ENCODE data around the gene FOXJ1.

The FOXJ1 gene

DNA sequence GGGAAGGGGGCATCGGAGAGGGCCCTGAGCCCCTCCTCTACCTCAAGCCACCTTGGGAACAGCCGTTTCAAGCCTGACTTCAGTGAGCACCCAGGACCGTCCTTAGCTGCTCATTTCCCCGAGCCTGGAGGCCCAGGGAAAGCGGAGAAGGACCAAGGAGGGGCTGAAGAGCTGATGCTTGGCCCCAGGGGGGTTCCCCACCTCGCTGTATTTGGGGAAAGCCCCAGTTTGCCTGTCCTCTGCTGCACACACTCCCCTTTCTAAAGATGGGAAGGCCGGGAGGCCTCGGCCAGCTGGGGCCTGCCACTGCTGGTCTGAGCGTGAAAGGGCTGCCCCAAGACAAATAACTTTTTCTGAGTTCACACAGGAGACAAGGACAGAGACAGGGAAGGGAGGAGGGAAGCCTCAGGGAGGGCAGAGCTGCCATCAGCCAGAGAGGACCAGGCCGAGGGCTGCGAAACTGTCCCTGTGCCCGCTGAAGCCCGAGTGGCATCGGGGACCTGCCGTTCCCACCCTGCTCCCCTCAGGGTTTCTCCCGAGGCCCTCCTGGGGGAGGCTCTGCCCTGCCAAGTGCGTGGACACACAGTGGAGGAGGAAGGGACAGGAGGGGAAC is 50.4 kb downstream of the FOXJ1 start:
- no peak for DNase-seq

DNA sequence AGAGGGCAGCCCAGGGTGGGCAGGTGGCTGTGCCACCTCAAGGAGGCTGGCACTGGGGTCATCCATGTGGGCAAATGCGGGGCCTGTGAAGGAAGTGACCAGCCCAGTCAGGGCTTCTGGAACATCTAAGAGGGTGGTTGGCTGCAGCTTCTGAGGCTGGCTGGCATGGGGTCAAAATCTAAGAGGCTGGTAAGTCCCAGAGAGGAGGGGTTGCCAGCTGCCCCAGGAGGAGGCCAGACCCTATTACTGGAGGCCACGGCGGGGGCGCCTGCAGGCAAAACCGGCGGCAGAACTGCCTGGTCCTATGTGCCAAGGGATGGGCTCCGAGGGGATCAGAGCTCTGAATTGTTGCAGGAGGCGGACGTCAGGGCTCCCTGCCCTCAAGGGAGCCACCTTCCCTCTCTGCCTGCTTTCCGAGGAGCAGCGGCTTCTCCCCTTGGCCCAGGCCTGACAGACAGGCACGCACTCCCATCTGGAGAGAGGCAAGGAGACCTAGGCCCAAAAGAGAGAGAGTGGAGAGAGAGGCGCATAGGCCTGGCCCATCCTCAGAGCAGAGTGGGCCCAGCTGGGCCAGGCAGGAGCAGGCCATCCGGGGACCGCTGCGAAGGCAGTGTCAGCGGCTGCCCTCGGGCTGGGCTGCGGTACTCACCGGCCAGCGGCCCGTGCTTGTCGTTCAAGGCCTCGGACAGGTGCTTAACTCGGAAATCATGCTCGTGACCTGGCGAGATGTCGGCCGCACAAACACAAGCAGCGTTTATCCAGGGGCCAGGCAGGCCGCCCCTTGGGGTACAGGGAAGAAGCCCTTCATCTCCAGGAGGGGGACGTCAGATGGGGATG is 51.1 kb downstream of the FOXJ1 start:
- DNase-seq: no peak
- no peak for TF ChIP-seq POLR2A (IDR thresholded peaks at IDR 0.05; ENCODE audit: low read length)
- no peak for TF ChIP-seq GATA1 (IDR thresholded peaks at IDR 0.05; ENCODE audit: low read depth, low read length)

More for the DNA sequence above, 50.4 kb downstream of the FOXJ1 start:
- TF ChIP-seq GATA1 (IDR thresholded peaks at IDR 0.05; ENCODE audit: low read depth, low read length): no peak
- no peak for TF ChIP-seq POLR2A (IDR thresholded peaks at IDR 0.05; ENCODE audit: low read length)

- DNase-seq: no peak
- TF ChIP-seq POLR2A (IDR thresholded peaks at IDR 0.05; ENCODE audit: low read length) (no peak), GATA1 (IDR thresholded peaks at IDR 0.05; ENCODE audit: low read depth, low read length) (no peak)
Observed at GRCh38 chr17:76088868-76089576, 52.0 kb downstream of the FOXJ1 start.

- TF ChIP-seq GATA1 (IDR thresholded peaks at IDR 0.05; ENCODE audit: low read depth, low read length) (no peak), POLR2A (IDR thresholded peaks at IDR 0.05; ENCODE audit: low read length) (no peak)
- DNase-seq: no peak
Observed at GRCh38 chr17:76088041-76088867, 52.8 kb downstream of the FOXJ1 start.

DNA sequence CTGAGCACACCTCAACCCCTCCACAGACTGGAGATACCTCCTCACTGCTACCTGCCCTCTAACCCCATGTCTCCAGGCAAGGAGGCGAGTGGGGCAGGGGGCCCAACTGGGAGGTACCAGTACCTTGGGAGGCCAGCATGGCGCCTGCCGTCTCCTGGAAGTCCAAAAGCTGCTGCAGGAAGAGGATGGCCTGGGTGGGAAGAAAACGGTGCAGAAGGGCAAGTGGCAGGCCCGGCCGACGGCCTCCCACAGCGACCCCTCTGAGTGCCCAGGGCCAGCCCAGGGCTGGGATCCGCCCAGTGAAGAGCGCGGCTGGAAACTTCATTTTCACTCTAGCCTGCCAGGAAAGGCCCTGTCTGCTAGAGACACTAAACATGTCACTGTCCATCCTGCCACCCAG is 53.5 kb downstream of the FOXJ1 start:
- no peak for DNase-seq

GRCh38 chr17:76086384-76086783 is 54.7 kb downstream of the FOXJ1 start:
- DNase-seq: no peak
- TF ChIP-seq GATA1 (IDR thresholded peaks at IDR 0.05; ENCODE audit: low read depth, low read length): no peak
- no peak for TF ChIP-seq POLR2A (IDR thresholded peaks at IDR 0.05; ENCODE audit: low read length)

More for the DNA sequence above, 53.5 kb downstream of the FOXJ1 start:
- TF ChIP-seq GATA1 (IDR thresholded peaks at IDR 0.05; ENCODE audit: low read depth, low read length) (no peak), POLR2A (IDR thresholded peaks at IDR 0.05; ENCODE audit: low read length) (no peak)
